BJ (cell line): ENCODE results near the gene SPATA2. TPM values are rescaled to one million over a fixed set of nuclear protein-coding genes. Genes with fewer than 3 reads are reported as not detected.

Experiments
- CTCF ChIA-PET: fragments of 350-600 bp; formaldehyde crosslinking; extraction: SDS; loops from one replicate; lab custom pipeline; 2021; ENCODE audit warnings: antibody characterized with exemption, inconsistent platforms; lab: Yijun Ruan, JAX
- POLR2A ChIA-PET: fragments of 300-600 bp; sonication (Branson Sonifier 250); formaldehyde crosslinking; extraction: SDS; loops from one replicate; lab custom pipeline; 2021; ENCODE audit warnings: antibody characterized with exemption; lab: Charles Lee
- DNase-seq: peaks from one replicate; pipeline ENCODE4 v3.0.0-alpha.2; 2011; ENCODE audit warnings: low read depth
- H3K27me3 ChIP-seq: 2 replicates; pipeline ENCODE4 v1.6.0; 2011; ENCODE audit warnings: low read length; ENCODE audit not compliant: control insufficient read depth, insufficient read depth
- H3K36me3 ChIP-seq: 2 replicates; pipeline ENCODE4 v1.5.1; 2011; ENCODE audit warnings: low read length; ENCODE audit not compliant: control insufficient read depth, insufficient read depth
- H3K4me3 ChIP-seq: 2 replicates; pipeline ENCODE4 v1.5.1; 2011; ENCODE audit warnings: low read depth, mild to moderate bottlenecking, control low read depth, low read length
- CTCF ChIP-seq: IDR thresholded peaks from 2 replicates; pipeline ENCODE4 v1.5.1; 2011; ENCODE audit warnings: low read depth, mild to moderate bottlenecking, control low read depth, inconsistent platforms, low read length, moderate library complexity; ENCODE audit not compliant: insufficient read depth
- polyA plus RNA-seq: library from polyadenylated mRNA; depleted of rRNA; stranded (reverse); fragments of >200 nt; gene quantifications from 2 replicates; pipeline ENCODE4 v1.2.3, GENCODE V29; 2011

The SPATA2 gene
- polyA plus RNA-seq, 1 experiment: 5.7 TPM

DNA sequence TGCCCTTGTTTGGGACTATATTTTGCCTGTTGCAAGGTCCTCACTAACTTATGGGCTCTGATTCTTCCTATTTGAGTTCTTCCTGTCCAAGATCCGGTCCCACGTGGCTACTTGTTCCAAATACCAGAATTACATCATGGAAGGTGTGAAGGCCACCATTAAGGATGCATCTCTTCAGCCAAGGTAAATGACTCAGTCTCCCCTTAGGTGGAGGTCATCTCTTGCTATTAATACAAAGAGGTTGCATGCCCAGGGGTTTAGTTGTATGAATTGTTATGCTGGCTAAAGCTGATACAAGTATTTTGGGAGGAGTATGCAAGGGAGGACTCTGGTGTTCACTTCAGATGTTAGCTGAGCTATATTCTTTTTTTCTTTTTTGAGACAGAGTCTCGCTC is 30.0 kb upstream of the SPATA2 start:
- H3K36me3 ChIP-seq: peaks cover 20% of the 10 kb centered on the region
- no peak for DNase-seq
- ChIA-PET CTCF (interaction anchor here (1.0 to 1.4 kb wide), 2 partner anchors 8 to 9 kb away, joined by 3 to 6 read pairs; no protein-coding TSS in a partner anchor), POLR2A (no interaction called here)
- no peak overlapping the region for H3K4me3 ChIP-seq
- TF ChIP-seq CTCF: no peak
- H3K27me3 ChIP-seq: no peaks in the 10 kb centered on the region

DNA sequence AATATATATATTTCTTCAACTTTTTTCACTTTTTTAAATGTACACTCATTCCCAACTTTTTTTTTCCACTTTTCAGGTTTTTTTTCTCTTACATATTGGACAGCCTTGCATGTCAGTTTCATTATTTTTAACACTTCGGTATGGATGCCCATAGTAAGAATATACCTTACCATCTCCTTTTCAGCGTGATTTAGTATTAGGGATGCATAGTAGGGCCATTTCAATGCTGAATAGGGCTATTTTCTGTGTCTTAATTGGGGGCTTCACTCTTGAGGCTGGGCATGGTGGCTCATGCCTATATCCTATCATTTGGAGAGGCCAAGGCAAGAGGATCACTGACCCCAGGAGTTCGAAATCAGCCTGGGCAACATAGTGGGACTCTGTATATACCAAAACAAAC is 27.6 kb upstream of the SPATA2 start:
- no peak for DNase-seq
- peaks cover 17% of the 10 kb centered on the region for H3K36me3 ChIP-seq
- no peaks in the 10 kb centered on the region for H3K27me3 ChIP-seq
- no peak overlapping the region for H3K4me3 ChIP-seq
- CTCF ChIA-PET: no interaction called here
- no peak for TF ChIP-seq CTCF
- POLR2A ChIA-PET: no interaction called here

GRCh38 chr20:49942303-49942702 is 27.0 kb upstream of the SPATA2 start:
- Histone ChIP-seq H3K36me3 (peaks cover 17% of the 10 kb centered on the region), H3K4me3 (no peak overlapping the region), H3K27me3 (no peaks in the 10 kb centered on the region)
- ChIA-PET CTCF (no interaction called here), POLR2A (no interaction called here)
- no peak for TF ChIP-seq CTCF
- no peak for DNase-seq

GRCh38 chr20:49941456-49941855 is 26.1 kb upstream of the SPATA2 start:
- ChIA-PET POLR2A (no interaction called here), CTCF (no interaction called here)
- H3K36me3 ChIP-seq: peaks cover 17% of the 10 kb centered on the region
- DNase-seq: no peak
- no peak for TF ChIP-seq CTCF
- H3K27me3 ChIP-seq: no peaks in the 10 kb centered on the region
- H3K4me3 ChIP-seq: no peak overlapping the region

DNA sequence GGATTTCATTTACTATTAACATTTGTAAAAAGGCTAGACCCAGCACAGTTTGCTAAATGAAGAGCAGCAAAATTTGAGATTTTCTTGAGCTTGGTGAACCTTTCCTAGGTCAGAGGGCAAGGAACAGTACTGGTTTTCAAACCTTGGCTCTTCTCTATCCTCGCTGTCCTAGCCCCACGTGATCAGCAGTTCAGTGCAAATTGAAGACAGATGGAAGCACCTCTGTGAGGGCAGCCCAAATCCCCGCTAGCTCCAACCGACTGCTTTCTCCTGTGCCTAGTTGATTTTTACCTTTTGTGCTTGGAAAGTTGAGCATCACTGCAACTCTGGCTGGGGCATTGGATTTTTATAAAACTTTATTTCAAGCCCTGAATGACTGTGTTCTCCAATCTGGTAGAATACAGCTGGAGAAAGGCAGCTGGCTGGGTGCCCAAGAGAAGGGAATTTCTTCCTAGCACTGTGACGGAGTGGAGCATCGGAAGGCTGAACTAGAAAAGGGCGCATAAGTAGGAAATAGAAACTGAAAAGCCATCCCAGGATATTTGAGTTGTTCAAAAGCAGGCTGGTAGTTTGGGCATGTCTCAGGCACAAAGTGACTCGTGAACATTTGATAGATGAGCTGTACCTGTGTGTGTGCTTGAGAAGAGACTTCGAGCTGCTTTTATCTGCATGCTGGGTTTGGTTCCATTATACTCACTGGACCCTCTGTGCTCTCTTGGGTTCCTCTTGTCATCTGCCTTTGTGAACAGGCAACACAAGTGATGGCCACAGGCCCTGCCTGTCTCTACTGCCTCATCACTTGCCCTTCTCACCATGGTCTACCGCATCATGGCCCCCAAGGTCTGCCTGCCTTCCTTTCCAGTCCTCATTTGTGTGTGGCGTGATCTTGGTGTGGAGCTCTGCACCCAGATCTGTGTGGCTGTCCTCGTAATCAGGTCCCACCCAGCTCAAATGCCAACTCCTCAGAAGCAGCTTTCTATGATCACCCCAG is 23.1 kb upstream of the SPATA2 start:
- DNase-seq: no peak
- Histone ChIP-seq H3K36me3 (peaks cover 11% of the 10 kb centered on the region), H3K4me3 (peak overlapping the region; percentile 96), H3K27me3 (no peaks in the 10 kb centered on the region)
- POLR2A ChIA-PET: no interaction called here
- CTCF ChIA-PET: interaction anchor here (0.8 to 1.0 kb wide), 2 partner anchors 133 kb away, joined by 3 to 4 read pairs; no protein-coding TSS in a partner anchor
- no peak for TF ChIP-seq CTCF
